GM12872 (cell line): ENCODE results near the gene PPM1B.

Experiments
- CTCF ChIP-seq: IDR thresholded peaks from 3 replicates; pipeline ENCODE4 v1.5.1; 2011; ENCODE audit warnings: low read depth, mild to moderate bottlenecking, low read length, moderate library complexity; ENCODE audit not compliant: insufficient read depth

The PPM1B gene

GRCh38 chr2:44168681-44169154 is at the start of gene PPM1B:
Gene PPM1B (plus strand): TSS chr2:44168875. CDS start chr2:44201200, 32,325 bp downstream.
- TF ChIP-seq CTCF, result no peak

DNA sequence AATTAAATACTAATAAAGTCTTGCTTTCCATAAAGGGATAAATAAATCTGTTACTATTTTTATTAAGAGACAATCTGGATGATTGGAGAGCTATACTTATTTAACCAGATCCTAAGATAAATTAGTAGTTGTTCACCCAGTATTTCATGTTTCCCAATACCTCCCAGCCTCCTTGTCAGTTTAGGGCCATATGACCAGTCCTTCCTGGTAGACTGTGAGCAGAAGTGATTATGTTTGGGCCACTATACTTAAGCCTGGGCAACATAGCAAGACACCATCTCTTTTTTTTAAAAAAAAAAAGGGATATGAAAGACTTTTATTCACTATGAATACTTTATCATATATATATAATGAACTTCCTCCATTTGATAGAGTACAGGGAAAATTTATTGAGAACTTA is 48.8 kb upstream of the PPM1B start:
- TF ChIP-seq CTCF, result no peak

DNA sequence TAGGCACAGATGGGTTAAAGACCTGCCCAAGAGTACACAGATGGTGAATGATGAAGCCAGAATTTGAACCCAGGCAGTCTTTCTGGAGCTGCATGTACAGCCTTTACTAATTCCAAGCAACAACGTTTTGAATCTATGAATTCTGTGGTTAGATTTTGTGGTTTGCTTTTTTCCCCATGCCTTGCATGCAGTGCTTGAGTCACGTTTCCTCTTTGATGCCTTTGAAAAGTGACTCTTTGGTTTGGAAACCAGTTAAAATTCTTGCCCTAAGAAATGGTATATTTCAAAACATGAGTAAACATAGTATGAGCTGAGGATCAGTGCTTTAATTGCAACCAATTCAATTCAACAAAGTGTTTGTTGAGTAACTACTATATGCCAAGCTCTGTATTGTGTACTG is 48.2 kb upstream of the PPM1B start:
- no peak for TF ChIP-seq CTCF

GRCh38 chr2:44121899-44122298 is 46.8 kb upstream of the PPM1B start:
- TF ChIP-seq CTCF, result no peak

DNA sequence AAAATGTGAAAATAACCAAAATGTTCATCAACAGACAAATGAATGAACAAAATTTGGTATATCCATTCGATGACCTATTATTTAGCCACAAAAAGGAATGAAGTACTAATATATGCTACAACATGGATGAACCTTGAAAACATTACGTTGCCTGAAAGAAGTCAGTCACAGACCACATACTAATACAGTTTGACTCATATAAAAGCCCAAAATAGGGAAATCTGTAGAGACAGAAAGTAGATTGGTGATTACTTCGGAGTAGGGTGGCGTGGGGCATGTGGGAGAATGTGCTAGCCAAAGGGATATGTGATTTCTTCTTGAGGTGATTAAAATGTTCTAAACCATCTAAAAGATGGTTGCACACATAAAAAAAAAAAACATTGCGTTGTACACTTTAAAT is 44.2 kb upstream of the PPM1B start:
- TF ChIP-seq CTCF, result no peak

DNA sequence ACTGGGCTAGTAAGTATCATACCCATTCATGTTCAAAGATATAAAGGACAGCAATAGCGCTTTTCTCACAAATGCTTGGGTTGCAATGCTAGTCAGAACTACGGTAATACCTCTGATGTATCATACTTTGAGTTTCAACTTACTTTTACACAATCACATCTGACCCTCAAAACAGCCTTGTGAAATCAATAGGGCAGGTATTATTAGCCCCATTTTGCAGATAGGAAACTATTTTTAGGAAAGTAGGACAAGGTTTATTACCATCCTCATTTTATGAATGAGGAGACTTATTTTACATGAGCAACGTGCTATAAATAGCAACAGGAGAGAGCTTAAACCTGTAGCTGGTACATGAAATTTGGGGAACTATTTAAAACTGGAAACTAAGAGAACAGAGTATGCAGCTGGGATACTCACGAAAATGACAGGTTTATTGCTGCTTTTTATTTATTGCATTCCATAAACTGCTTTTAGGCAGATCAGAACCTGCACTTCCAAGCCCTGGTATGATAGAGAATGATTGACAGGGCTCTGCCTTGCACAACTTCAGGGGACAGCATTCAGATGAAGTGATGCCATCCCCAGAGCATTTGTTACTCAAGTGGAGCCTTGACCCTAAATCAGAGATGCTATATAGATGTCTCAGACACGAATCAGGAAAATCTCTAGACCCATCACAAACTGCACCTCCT is 42.4 kb upstream of the PPM1B start:
- no peak for TF ChIP-seq CTCF

GRCh38 chr2:44130441-44130840 is 38.2 kb upstream of the PPM1B start:
- TF ChIP-seq CTCF, result no peak
